ENCODE data around the gene LPAR5. TPM values are rescaled to one million over a fixed set of nuclear protein-coding genes. Genes with fewer than 3 reads are reported as not detected.

LPAR5 gene
- 1 to 10 TPM in 2 of 3 donors, under 1 TPM in 1; 0.75 to 1.3 (median 1.2) TPM for polyA plus RNA-seq (ENCODE audit: insufficient read length in 3 of 3)

DNA sequence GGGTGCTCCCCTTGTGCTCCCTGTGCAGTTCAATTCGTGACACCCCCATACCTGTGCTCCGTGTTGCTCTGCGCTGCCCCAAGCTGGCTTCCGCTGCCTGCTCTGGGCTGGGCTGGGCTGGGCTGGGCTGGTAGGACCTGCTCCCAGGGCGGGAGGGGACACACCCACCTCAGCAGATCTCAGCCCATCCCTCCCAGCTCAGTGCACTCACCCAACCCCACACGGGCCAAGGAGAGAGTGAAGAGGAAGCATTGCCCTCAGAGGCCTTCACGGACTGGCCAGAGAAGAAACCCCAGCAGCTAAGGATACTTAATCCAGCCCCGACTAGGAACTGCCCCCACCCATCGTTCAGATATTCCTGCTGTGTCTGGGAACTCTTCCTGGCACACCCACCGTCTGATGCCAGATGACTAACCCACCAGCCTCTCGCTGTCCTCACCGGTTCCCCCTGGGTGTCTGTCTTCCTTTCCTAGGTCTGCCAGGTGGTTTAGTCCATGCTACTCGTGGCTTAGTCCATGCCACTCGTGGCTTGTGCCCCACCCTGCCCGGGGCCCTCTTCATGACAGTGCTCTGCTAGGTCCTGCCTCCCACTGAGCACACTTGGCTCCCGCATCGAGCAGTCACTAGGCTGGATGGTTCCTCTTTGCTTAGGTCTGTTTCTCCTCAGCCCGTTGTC, at the start of gene LPAR5:
LPAR5 (minus strand) TSS at position 104 of the 676 bp plus-strand sequence. CDS start 14,711 bp downstream, outside the sequence.
- no peak for DNase-seq (ENCODE audit: low read depth in 3 of 3, low spot score in 2 of 3)

DNA sequence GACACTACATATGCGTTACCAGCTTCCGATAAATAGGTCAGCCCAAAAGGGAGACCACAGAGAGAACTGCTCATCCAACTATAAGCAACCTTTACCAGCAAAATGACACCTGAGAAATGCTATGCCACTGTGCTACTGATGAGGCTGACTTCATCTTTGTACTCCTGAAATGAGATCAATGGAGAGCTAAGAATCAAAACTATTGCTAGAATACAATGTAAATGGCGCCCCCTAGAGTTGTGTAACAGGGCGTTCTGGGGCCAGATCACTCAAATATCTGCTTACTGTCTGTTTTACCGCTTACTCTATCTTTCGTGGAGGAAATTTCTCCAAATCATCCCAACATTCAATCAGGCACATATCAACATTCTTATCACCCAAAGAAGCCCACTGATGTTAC, 48.9 kb upstream of the LPAR5 start:
- DNase-seq (ENCODE audit: low read depth in 3 of 3, low spot score in 2 of 3): no peak

DNA sequence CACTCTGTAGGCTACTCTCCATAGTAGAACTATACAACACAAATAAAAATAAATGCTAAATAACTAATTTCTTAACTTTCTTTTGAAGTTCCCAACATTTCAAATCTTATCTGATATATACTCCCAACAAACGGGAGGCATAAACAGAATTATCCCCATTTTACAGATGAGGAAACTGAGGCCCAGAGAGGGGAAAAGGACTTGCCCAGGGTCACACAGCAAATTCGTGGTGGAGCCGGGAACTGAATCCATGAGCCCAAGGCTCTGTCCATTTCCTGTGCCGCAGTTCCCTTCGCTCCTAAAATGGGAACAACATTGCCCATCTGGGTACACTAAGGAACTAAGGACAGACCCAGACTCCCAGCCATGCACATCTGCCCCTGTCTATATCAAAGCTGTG, 41.2 kb upstream of the LPAR5 start:
- DNase-seq (ENCODE audit: low read depth in 3 of 3, low spot score in 2 of 3): no peak

DNA sequence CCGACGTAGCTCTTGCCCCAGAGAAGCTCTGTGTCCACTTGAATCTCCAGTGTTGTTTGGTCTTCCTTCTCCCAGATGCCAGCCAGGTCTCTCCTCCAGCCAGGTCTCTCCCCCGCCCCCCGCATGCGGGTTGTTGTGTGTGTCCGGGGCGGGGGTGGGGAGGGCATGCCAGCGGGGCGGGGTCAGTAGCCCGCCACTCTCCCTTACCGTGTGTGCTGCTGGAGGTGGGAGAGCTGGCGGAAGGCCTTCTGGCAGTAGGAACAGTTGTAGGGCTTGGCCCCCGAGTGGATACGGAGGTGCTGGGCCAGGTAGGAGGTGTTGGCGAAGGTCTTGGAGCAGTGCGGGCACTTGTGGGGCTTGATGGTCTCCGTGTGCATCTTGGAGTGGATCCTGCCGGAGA, 36.4 kb upstream of the LPAR5 start:
- DNase-seq (ENCODE audit: low read depth in 3 of 3, low spot score in 2 of 3): no peak

DNA sequence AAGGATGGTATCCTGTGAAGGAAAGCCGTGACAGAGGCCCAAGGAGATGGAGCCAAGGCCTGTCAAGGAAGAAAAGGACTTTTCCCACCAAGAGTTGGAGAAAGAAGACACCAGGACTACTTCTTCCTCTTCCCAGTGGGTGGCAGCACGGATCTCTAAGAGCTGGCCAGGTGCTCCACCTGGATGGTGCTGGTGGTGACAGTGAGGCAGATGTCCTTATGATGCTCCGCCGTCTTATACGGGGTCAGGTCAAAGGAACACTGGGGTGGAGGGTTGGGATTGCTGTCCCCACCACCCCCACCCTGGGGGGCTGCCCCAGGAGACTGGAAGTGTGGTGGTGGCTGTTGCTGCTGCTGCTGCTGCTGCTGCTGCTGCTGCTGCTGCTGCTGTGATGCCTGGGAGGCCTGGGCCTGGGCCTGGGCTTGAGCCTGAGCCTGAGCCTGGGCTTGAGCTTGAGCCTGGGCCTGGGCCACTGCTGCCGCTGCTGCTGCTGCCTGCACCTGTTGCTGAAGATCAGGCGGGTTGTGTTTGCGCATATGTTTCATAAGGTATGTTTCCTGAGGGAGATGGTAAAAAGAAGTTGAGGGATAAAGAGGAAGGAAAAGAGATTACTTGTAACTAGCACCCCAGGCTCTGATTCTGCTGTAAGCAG, 31.9 kb upstream of the LPAR5 start:
- no peak for DNase-seq (ENCODE audit: low read depth in 3 of 3, low spot score in 2 of 3)

DNA sequence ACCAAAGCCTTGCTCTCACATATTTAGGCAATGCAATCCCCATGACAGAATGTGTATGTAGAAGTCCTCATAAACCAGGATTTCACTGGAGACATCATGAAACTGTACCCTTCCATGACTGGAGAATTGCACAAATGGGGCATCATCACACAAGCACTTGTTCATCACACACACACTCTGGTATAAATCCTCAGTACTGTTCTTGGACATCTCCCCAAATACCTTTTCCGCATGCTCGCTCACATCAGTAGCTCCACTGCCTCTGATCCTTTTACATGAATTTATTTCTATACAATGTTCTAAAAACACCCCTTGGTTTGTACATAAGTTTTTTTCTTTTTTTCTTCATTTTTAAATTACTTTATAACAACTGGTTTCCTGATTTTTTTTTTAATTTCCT, 30.5 kb upstream of the LPAR5 start:
- no peak for DNase-seq (ENCODE audit: low read depth in 3 of 3, low spot score in 2 of 3)

DNA sequence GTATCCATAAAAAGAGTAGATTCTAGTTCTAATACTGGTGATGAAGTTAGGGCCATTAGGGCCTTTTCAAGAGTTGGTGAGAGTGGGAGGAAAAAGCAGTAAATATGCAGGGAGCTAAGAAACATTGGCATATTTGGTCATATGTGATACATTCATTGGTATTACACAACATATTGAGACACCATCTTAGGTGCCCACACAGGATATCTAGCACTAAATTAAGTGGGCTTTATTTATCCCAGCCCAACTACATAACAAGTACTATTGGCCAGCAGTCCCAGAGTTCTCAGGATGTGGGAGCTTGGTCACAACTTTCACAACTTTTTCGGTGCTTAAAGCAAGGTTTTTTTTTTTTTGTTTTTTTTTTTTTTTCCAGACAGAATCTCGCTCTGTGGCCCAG, 29.1 kb upstream of the LPAR5 start:
- no peak for DNase-seq (ENCODE audit: low read depth in 3 of 3, low spot score in 2 of 3)

DNA sequence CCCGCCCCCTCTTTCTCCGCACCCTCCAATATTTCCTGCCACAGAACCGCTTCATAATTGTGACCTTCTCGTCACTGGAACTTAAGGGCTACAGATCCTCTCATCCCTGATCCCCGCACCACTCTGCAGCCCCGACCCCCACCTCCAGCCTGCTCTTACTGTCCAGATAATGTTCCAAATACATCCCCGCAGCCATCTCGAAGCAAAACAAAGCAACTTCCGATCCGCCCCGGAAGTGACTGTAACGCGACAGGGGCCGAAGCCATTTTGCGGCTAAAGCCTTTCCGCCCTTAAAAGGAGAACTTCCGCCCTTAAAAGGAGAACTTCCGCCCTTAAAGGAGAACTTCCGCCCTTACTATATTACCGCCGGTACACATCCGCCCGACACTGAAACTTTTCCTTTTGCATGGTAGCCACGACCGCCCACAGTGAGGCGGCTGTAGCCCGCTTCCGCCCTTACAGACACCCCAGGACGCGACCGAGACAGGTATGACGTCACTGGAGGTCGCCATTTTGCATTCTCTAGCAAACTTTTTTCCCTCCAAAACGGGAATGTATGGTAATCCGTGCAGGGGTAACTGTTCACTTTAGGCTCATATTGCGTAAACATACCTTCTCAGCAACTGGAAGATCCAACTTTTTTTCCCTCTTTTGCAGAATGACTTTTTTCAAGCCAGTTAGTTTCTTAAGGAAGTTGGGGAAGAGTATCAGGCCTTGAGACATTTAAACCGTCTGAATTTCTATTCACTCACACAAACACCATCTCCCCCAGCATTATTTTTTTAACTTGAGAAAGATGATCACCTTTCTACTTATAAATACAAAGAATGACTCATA, 27.4 kb upstream of the LPAR5 start, which contains the start of gene ING4:
ING4 (minus strand) TSS at position 214 of the 837 bp plus-strand sequence; CDS start at position 196, 18 bp downstream.
- DNase-seq (ENCODE audit: low read depth in 3 of 3, low spot score in 2 of 3): peak; percentile 96 to 99 (median 99)

DNA sequence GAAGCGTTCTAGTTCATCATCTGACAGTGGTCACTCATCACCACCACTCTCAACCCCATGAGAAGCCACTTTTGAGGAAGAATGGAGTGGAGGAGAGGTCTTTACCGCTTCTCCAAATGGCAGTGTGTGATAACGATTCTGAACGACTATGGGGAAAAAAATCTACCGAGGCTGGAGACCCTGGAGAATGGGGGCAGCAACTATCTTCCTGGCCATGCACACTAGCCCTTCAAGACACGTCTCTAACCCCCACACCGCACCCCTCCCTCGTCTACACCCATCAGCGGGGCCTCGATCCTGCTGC, 26.8 kb upstream of the LPAR5 start:
- no peak for DNase-seq (ENCODE audit: low read depth in 3 of 3, low spot score in 2 of 3)

DNA sequence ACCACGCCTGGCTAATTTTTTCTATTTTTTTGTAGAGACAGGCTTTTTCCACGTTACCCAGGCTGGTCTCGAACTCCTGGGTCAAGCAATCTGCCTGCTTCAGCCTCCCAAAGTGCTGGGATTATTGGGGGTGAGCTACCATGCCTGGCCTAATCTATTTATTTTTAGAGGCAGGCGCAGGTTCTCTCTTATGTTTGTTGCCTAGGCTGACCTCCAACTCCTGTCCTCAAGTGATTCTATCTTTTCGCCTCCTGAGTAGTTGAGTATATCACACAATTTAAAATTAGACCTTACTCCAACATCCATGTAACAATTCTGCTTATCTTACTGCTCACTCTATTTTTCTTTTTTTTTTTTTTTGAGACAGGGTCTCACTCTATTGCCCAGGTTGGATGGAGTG, 18.2 kb upstream of the LPAR5 start:
- DNase-seq (ENCODE audit: low read depth in 3 of 3, low spot score in 2 of 3): no peak

DNA sequence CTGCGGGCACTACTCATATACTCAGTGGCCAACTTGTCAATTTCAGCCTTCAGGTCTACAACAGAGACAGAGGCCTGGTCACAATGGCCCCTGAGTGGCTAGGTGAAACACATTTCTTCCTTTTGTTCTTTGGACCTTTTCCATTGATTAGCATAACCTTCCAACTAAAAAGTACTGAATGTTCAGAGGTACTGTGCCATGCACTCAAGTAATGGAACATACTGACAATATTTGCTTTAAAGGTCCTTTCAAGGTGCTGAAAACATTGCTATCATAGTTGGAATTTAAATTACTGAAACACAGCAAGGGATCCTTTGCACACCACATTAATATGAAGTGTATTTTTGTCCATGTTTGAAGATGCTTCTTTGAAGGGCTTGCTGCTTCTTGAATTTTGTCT, 17.6 kb upstream of the LPAR5 start:
- no peak for DNase-seq (ENCODE audit: low read depth in 3 of 3, low spot score in 2 of 3)

DNA sequence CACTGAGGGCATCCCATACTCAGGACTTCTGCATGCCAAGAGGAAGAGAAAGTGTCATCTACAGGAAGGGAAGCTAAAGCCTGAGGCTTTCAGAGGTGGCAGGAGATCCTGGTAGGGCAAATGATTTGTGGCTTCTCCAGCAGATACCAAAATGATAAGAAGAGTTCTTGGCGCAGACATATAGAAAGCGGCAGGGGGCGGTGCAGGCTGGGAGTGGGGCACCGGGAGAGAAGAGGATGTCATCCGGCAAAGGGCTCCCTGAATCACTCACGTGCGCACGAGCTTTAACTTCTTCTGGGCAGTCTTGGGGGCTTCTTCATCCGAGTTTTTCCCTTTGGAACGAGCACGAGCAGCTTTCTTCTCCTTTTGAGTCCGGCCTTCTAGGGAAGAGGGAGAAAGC, 16.6 kb upstream of the LPAR5 start:
- no peak for DNase-seq (ENCODE audit: low read depth in 3 of 3, low spot score in 2 of 3)

DNA sequence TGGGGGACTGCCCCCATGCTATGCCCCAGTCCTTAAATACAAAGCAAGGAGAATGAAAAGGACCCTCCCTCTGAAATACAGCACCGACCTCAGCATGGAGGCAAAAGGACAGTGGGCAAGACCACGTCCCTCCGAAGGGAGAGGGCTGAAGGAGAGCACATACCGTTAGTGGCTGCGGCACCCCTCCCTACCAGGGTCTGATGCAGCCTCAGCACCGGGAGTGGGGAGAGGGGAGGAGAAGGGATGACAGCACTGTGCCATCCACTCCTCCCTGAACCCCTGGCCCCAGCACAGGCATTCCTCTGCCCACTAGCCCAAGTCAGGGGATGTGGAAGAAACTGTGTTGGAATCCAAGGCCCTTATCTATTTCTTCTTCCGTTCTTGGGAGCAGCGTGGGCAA, 15.1 kb upstream of the LPAR5 start:
- no peak for DNase-seq (ENCODE audit: low read depth in 3 of 3, low spot score in 2 of 3)

DNA sequence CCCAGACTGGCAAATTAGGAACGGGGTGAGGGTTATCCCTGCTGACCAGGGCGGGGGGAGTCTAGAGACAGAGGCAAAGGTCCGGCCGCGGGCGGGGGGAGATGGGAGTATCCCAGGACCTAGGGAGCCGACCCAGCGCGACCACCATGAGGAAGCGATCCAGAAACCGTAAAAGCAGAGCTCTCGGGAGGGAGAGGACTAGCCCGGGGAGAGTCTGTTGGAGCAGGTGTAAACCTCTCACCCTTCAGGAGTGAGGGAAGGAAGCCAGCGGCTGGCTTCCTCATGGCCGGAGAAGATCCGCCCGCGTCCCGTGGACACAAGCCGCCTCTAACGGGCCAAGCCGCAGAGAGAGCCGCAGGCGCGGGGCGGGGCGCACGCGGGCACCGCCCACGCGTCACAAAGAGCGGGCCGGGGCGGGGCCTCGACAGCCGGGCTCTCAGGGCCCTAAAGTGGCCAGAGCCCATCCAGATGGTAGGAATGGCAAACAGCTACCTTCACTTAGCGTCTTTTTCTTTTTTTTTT, 11.4 kb upstream of the LPAR5 start, which contains the start of gene ACRBP:
ACRBP (minus strand) TSS at position 350 of the 522 bp plus-strand sequence; CDS start at position 284, 66 bp downstream.
- DNase-seq (ENCODE audit: low read depth in 3 of 3, low spot score in 2 of 3): peak in 1 of 3 donors; percentile 40

DNA sequence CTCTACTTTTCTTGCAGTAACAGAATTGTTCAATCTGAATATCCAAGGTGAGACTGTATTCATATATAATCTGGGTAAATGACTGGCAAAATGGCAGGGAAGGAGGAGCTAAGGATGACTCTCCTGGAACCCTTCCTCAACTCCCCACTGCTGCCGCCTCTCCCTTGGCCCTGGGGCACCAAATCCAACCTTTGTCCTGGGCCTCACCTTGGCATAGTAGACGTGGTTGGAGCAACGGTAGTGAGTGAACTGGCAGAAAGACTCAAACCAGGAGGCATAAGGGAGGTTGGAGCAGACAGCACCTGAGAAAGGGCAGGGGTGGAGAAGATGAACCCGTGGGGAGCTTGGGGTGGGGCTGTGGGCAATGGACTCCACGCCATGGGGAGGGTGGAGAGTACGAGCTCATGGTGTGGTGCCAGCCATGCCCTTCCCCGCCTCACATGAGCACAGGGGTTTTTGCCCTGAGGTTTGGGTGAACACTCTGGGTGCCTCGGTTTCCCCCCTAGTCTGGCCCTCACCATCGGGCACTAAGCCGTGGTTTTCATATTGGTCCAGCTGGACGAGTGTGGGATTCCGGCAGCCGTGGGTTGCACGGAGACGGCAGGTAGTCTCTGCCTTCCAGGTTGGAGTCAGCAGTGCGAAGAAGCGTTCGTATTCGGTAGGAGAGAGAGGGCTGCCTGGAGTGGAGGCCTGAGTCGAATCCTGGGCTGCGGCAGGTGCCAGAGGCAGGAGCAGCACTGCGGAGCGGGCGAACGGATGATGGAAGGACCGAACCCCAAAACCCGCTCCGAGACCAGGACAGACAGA, 10.7 kb upstream of the LPAR5 start:
- no peak for DNase-seq (ENCODE audit: low read depth in 3 of 3, low spot score in 2 of 3)

DNA sequence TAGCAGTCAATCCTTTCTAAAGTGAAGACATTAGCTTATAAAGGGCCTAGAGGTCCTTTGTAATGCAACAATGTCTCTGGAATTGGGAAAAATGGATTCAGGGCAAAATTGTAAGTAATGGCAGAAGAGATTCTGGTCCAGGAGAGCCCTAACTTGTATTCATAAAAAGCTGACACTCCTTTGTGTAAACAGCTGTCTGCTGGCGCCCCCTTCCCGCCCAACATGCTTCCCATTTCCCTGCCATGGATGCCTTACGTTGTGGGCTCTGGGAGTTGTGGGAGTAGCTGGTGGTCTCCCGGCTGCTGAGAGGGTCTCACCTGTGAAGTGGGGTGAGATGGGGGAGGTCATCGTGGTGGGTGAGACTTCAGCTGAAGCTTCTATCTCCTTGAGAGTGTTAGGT, 9.1 kb upstream of the LPAR5 start:
- no peak for DNase-seq (ENCODE audit: low read depth in 3 of 3, low spot score in 2 of 3)

DNA sequence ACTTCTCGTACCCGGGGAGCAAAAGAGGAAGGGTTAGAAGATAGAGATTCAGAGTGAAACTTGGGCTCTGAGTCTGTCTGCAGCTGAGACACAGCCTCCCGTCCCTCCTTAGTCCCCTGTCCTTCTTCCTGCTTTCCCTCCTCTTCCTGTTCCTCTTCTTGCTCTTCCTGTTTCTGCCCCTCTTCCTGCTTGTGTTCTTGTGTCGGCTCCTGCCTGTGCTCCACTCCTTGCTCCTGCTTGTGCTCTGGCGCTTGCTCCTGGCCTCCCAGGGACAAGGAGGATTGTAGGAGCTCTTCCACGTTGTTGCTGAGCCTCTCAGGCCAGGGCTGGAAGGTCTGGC, 8.5 kb upstream of the LPAR5 start:
- no peak for DNase-seq (ENCODE audit: low read depth in 3 of 3, low spot score in 2 of 3)

DNA sequence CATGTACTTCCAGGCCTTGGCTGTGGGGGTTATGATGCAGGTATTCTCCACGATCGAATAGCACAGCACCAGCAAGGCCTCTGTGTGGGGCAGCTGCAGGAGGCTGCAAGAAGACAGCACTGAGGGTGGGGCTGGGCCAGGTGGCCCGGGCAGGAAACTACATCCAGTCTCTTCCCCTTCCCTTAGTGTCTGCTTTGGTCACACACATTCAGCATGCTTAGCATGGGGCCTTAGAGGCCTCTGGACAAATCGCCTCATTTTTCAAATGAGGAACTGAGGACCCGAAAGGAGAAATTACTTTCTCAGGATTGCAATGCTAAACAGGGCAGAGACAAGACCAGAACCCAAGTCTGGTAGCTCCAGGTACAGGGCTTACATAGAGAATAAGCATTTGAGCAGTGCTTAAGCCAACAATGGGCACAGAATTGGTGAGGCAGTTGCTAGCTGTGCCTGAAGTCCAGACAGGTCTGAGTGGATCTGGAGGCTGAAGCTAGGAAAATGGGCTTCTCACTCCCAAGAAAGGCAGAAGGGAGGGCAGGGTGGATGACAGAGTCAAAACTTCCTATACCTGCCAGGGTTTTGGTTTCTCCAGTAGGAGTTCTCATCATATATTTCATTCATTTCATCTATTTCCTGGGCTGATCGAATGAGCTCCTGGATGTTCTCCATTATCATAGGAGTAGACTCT, 8.0 kb upstream of the LPAR5 start:
- DNase-seq (ENCODE audit: low read depth in 3 of 3, low spot score in 2 of 3): no peak

DNA sequence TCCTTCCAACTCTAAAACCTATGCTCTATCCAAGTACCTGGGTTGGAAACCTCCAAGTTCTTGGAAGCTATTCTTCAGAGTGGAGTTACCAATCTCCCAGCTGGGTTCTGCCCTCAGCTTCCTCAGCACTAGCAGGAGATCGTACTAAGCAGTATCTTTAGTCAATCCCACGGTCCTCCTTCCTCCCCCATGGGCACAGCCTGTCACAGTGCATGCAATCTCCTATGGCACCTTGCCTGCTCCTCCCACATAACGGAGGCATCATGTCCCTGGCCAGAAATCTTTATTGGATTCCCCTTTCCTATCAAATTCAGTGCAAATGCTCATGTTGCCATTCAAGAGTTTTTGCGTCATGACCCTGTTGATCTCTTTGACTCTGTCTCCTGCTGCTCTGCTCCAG, 5.4 kb upstream of the LPAR5 start:
- DNase-seq (ENCODE audit: low read depth in 3 of 3, low spot score in 2 of 3): no peak

DNA sequence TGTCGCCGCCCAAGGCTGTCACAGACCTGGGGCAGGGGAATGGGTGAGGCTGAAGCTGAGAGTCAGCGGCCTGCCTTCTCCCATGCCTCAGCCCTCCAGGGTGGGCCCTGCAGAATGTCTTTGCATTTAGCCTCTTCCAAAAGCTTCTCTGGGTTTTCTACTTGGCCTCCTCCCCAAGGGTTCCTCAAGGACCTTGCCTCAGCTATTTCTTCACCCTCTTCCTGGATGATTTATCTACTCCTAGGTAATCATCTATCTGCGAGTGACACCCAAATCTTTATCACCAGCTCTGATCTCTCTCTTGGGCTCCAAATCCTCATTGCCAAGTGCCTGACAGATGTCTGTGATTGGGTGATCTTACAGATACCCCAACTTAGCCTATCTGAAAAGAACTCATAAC, 4.7 kb upstream of the LPAR5 start:
- DNase-seq (ENCODE audit: low read depth in 3 of 3, low spot score in 2 of 3): no peak

Data from right renal cortex interstitium (tissue), 3 donors.